GM12878 (cell line): Measurements from ENCODE around the gene AKAP12. TPM values are rescaled to one million over a fixed set of nuclear protein-coding genes. Genes with fewer than 3 reads are reported as not detected.

Experiments
- ATAC-seq: fragments of 200-7000 bp; cut with Tn5 transposase; 3 replicates; pipeline ENCODE4 v1.9.1; 2020; ENCODE audit warnings: mild to moderate bottlenecking, moderate library complexity
- BruUV-seq: library from RNA; stranded (reverse); fragments of 400-500 nt; replicated peaks from 2 replicates; lab custom pipeline; 2021; lab: Mats Ljungman, UMichigan
- CTCF ChIA-PET: fragments of 300-600 bp; sonication (Branson Sonifier 250); formaldehyde crosslinking; extraction: SDS; loops from one replicate; lab custom pipeline; 2021; ENCODE audit warnings: inconsistent platforms; lab: Yijun Ruan, JAX
- POLR2A ChIA-PET: fragments of 350-600 bp; formaldehyde crosslinking; extraction: SDS; loops from one replicate; lab custom pipeline; 2021; ENCODE audit warnings: inconsistent platforms; lab: Charles Lee
- RAD21 ChIA-PET: fragments of 300-600 bp; sonication (Branson Sonifier 250); formaldehyde crosslinking; loops from one replicate; lab custom pipeline; 2023; ENCODE audit warnings: antibody characterized with exemption; ENCODE audit not compliant: unreplicated experiment; lab: Charles Lee
- SMC1A ChIA-PET: fragments of 300-600 bp; sonication (Branson Sonifier 250); formaldehyde crosslinking; loops from one replicate; lab custom pipeline; 2023; ENCODE audit not compliant: unreplicated experiment, uncharacterized antibody; lab: Charles Lee
- DNase-seq: peaks from one replicate; pipeline ENCODE4 v3.0.0-alpha.2; 2011; ENCODE audit warnings: low read depth, low spot score
- FAIRE-seq: peaks from 3 replicates; lab custom pipeline; 2011; peaks lifted over from hg19 to GRCh38; lab: Jason Lieb, UNC
- H2AFZ ChIP-seq: 2 replicates; pipeline ENCODE4 v1.6.0; 2011; ENCODE audit warnings: low read depth, low read length, control low read depth; ENCODE audit not compliant: control insufficient read depth
- H3K27ac ChIP-seq: 2 replicates; pipeline ENCODE4 v1.5.1; 2011; ENCODE audit warnings: control low read depth; ENCODE audit not compliant: control insufficient read depth, insufficient read depth
- H3K27me3 ChIP-seq, 2 experiments: replicated peaks in 1 of 2; 2 replicates each; pipeline versions ENCODE4 v1.6.0 to v1.6.1; 2011; ENCODE audit warnings: low read length in 1 of 2; ENCODE audit not compliant: control insufficient read depth in 2 of 2, insufficient read depth in 2 of 2
- H3K36me3 ChIP-seq, 2 experiments: 2 replicates each; pipeline ENCODE4 v1.5.1; 2011; ENCODE audit warnings: low read length in 1 of 2; ENCODE audit not compliant: control insufficient read depth in 2 of 2, insufficient read depth in 2 of 2
- H3K4me1 ChIP-seq: 2 replicates; pipeline ENCODE4 v1.6.1; 2011; ENCODE audit warnings: mild to moderate bottlenecking, low read length, moderate library complexity, mixed read lengths; ENCODE audit not compliant: control insufficient read depth, insufficient read depth
- H3K4me2 ChIP-seq: 2 replicates; pipeline ENCODE4 v1.6.0; 2011; ENCODE audit warnings: control low read depth; ENCODE audit not compliant: control insufficient read depth, insufficient read depth
- H3K4me3 ChIP-seq: fragments of 200-600 bp; sonication (generic); 2 replicates; pipeline ENCODE4 v1.5.1; 2016
- H3K79me2 ChIP-seq: 2 replicates; pipeline ENCODE4 v1.6.0; 2011; ENCODE audit warnings: low read length; ENCODE audit not compliant: control insufficient read depth, insufficient read depth
- H3K9ac ChIP-seq: 2 replicates; pipeline ENCODE4 v1.8.0; 2011; ENCODE audit warnings: low read length, control low read depth, mixed read lengths; ENCODE audit not compliant: control insufficient read depth, insufficient read depth
- H3K9me3 ChIP-seq: replicated peaks from 3 replicates; pipeline ENCODE4 v1.5.1; 2011; ENCODE audit warnings: mild to moderate bottlenecking, low read length; ENCODE audit not compliant: control insufficient read depth, insufficient read depth
- H4K20me1 ChIP-seq: 2 replicates; pipeline ENCODE4 v1.6.0; 2011; ENCODE audit not compliant: control insufficient read depth, insufficient read depth
- CREB1 ChIP-seq: IDR thresholded peaks from 2 replicates; pipeline ENCODE4 v1.6.1; 2012; ENCODE audit warnings: low read depth, mild to moderate bottlenecking, inconsistent platforms
- FOXK2 ChIP-seq: fragments of 450-650 bp; IDR thresholded peaks from 2 replicates; pipeline ENCODE4 v1.6.1; 2017; ENCODE audit warnings: mild to moderate bottlenecking, moderate library complexity
- HCFC1 ChIP-seq: fragments of 150-350 bp; IDR thresholded peaks from 2 replicates; pipeline ENCODE4 v1.6.1; 2014; ENCODE audit warnings: low read length
- IRF4 ChIP-seq: IDR thresholded peaks from 2 replicates; pipeline ENCODE4 v1.6.1; 2011; ENCODE audit warnings: low read depth, low read length
- MEF2B ChIP-seq: fragments of 450-650 bp; IDR thresholded peaks from 2 replicates; pipeline ENCODE4 v1.6.1; 2018; ENCODE audit warnings: mild to moderate bottlenecking, moderate library complexity; ENCODE audit not compliant: partially characterized antibody, poor library complexity, severe bottlenecking
- NBN ChIP-seq: fragments of 450-650 bp; IDR thresholded peaks from 2 replicates; pipeline ENCODE4 v1.6.1; 2016
- SIX5 ChIP-seq: IDR thresholded peaks from 2 replicates; pipeline ENCODE4 v1.6.1; 2011; ENCODE audit warnings: mild to moderate bottlenecking, low read depth, low read length, moderate library complexity; ENCODE audit not compliant: severe bottlenecking
- SP1 ChIP-seq: IDR thresholded peaks from one replicate; pipeline ENCODE4 v1.6.1; 2011; ENCODE audit warnings: low read depth, low read length
- TCF12 ChIP-seq: IDR thresholded peaks from 2 replicates; pipeline ENCODE4 v1.6.1; 2011; ENCODE audit warnings: low read depth, mild to moderate bottlenecking, low read length
- YY1 ChIP-seq: IDR thresholded peaks from 2 replicates; pipeline ENCODE4 v1.6.1; 2011; ENCODE audit warnings: low read depth, mild to moderate bottlenecking, low read length
- ZNF217 ChIP-seq: fragments of 450-650 bp; IDR thresholded peaks from 2 replicates; pipeline ENCODE4 v1.6.1; 2017; ENCODE audit warnings: antibody characterized with exemption, mild to moderate bottlenecking
- WGBS: methylation state at CpG from one replicate; pipeline ENCODE4 v1.1.6; 2016; ENCODE audit warnings: low lambda C conversion rate; ENCODE audit not compliant: insufficient replicate concordance, insufficient coverage; ENCODE audit errors: missing lambda C conversion rate; 5-methylcytosine and 5-hydroxymethylcytosine counted together
- in situ Hi-C: fragments of 300-500 bp; cut with MboI; formaldehyde crosslinking; loops from 9 replicates; pipeline ENCODE4 v1.14.3; 2018; ENCODE audit warnings: mixed read lengths
- intact Hi-C: fragments of 100-400 bp; cut with micrococcal nuclease; formaldehyde crosslinking; loops from one replicate; pipeline ENCODE4 v1.14.2; 2022; ENCODE audit not compliant: unreplicated experiment
- polyA plus RNA-seq, 11 experiments: library from polyadenylated mRNA; depleted of rRNA in 4 of 11; unstranded in 6 of 11; stranded (reverse) in 5 of 11; fragments of >200 nt; fragmentation: Nextera tagmentation in 4 of 11; fragmentation: Illumina TruSeq in 1 of 11; extraction: Ambion mirVana in 4 of 11; extraction: Trizol in 1 of 11; gene quantifications; 1 replicate in 1 of 11; 2 replicates in 10 of 11; pipeline versions ENCODE4 v1.2.1 to v1.2.3, GENCODE V29; 2011 to 2016; ENCODE audit warnings: inconsistent platforms in 2 of 11, missing spikeins in 2 of 11, low read depth in 1 of 11
- total RNA-seq, 4 experiments: library from RNA; depleted of rRNA in 3 of 4; stranded (reverse); fragments of >200 nt in 3 of 4; fragmentation: Illumina TruSeq in 1 of 4; extraction: Trizol in 1 of 4; gene quantifications; 2 replicates each; pipeline versions ENCODE4 v1.2.1 to v1.2.3, GENCODE V29; 2013 to 2021

Gene AKAP12
- total and polyA plus RNA-seq, 10 of the 15 experiments (the other 5 are each of a cell fraction or from before 2014, with no cell fraction given), result under 0.01 to 0.72 (median 0.06) TPM; not detected in 4

DNA sequence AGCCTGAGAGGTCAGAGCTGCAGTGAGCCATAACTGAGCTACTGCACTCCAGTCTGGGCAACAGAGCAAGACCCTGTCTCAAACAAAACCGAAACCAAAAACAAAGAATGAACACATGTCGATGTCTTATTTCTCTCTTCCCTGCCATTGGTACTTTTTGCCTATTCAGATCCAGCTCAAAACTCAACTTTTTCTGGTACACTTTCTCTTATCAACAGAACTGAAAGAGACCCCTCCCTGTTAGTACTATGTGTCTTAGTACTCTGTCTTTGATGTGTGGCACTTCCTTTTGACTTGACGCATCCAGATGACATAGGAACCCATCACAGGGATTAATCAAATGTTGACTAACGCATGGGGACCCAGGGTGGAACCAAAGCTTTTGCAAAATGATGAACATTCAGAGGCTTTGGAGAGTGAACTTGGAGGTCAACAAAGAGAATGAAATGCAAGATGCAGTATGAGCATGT, 44.8 kb downstream of the AKAP12 start:
- Histone ChIP-seq H3K9me3 (no peaks in the 10 kb centered on the region), H3K4me3 (peak overlapping the region; percentile 43; the same call in 1 of the 2 replicates), H3K27ac (no peak overlapping the region), H4K20me1 (no peaks in the 10 kb centered on the region), H3K4me2 (peak overlapping the region; percentile 70), H3K27me3 (peaks cover 0 to 2% of the 10 kb centered on the region in 2 experiments; a peak in 2 of 4 replicates), H3K36me3 (no peaks in the 10 kb centered on the region), H2AFZ (peak overlapping the region; percentile 8), H3K4me1 (peaks cover 6% of the 10 kb centered on the region; the same call in 1 of the 2 replicates), H3K79me2 (no peaks in the 10 kb centered on the region), H3K9ac (no peak overlapping the region)
- DNase-seq, result no peak
- peak; percentile 84 for FAIRE-seq
- intact Hi-C loops, result no loop called here
- no TSS peak for BruUV-seq
- TF ChIP-seq CREB1, result peak; percentile 72
- no peak for TF ChIP-seq SIX5
- peak; percentile 84 for ATAC-seq
- in situ Hi-C loops, result no loop called here
- SMC1A ChIA-PET, result no interaction called here
- CTCF ChIA-PET, result interaction anchor here (0.8 to 1.6 kb wide), 3 partner anchors 10 to 50 kb away, joined by 3 read pairs; no protein-coding TSS in a partner anchor
- POLR2A ChIA-PET, result interaction anchor here (0.6 kb wide), 1 partner anchor 77 kb away, joined by 4 read pairs; no protein-coding TSS in a partner anchor
- 0% methylated on average over 4 of the region's 4 CpGs for WGBS
- RAD21 ChIA-PET, result no interaction called here

DNA sequence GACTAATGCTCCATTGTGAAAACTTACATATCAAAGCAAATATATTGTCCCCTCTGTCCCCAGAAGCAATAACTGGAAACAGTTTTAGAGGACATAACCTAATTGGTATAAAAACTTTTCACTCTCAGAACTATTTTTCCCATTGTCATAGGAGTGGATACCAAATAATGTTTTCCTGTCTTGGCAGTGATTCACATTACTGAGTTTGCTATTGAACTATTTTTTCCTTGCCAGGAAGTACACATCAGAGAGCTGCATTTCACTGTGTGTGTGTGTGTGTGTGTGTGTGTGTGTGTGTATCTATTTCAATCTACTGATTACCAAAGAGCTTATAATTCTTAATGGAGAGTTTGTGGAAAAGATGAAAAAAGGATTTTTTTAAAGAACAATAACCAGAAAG, 45.4 kb downstream of the AKAP12 start:
- ChIA-PET CTCF (interaction anchor here (1.6 kb wide), 1 partner anchor 9 kb away, joined by 3 read pairs; no protein-coding TSS in a partner anchor), SMC1A (no interaction called here), RAD21 (no interaction called here), POLR2A (no interaction called here)
- no peak overlapping the region for H3K4me2 ChIP-seq
- H3K9ac ChIP-seq, result no peak overlapping the region
- ATAC-seq (no peak), FAIRE-seq (no peak), DNase-seq (no peak)
- no peak for TF ChIP-seq NBN
- no peak for TF ChIP-seq FOXK2
- TF ChIP-seq MEF2B, result no peak
- no peak for TF ChIP-seq IRF4
- no peak for TF ChIP-seq HCFC1
- no peak for TF ChIP-seq YY1
- TF ChIP-seq TCF12, result no peak
- TF ChIP-seq ZNF217, result no peak
- no peak for TF ChIP-seq SP1
- H3K4me1 ChIP-seq, result peaks cover 6% of the 10 kb centered on the region; the same call in 1 of the 2 replicates
- no peaks in the 10 kb centered on the region for H4K20me1 ChIP-seq
- no peaks in the 10 kb centered on the region for H3K36me3 ChIP-seq
- intact Hi-C loops (no loop called here), in situ Hi-C loops (no loop called here)
- H3K27me3 ChIP-seq, result peaks cover 0 to 2% of the 10 kb centered on the region in 2 experiments; a peak in 2 of 4 replicates
- H3K4me3 ChIP-seq, result peak overlapping the region; percentile 43; the same call in 1 of the 2 replicates
- BruUV-seq, result no TSS peak
- H3K79me2 ChIP-seq, result no peaks in the 10 kb centered on the region
- H3K27ac ChIP-seq, result no peak overlapping the region
- no peaks in the 10 kb centered on the region; the same call in 2 of the 3 replicates for H3K9me3 ChIP-seq
- no peak overlapping the region for H2AFZ ChIP-seq
